ENCODE data around the gene LIN7C.

- TF ChIP-seq POLR2A (IDR thresholded peaks at IDR 0.05) = no peak
- TF ChIP-seq, protein P1, sequence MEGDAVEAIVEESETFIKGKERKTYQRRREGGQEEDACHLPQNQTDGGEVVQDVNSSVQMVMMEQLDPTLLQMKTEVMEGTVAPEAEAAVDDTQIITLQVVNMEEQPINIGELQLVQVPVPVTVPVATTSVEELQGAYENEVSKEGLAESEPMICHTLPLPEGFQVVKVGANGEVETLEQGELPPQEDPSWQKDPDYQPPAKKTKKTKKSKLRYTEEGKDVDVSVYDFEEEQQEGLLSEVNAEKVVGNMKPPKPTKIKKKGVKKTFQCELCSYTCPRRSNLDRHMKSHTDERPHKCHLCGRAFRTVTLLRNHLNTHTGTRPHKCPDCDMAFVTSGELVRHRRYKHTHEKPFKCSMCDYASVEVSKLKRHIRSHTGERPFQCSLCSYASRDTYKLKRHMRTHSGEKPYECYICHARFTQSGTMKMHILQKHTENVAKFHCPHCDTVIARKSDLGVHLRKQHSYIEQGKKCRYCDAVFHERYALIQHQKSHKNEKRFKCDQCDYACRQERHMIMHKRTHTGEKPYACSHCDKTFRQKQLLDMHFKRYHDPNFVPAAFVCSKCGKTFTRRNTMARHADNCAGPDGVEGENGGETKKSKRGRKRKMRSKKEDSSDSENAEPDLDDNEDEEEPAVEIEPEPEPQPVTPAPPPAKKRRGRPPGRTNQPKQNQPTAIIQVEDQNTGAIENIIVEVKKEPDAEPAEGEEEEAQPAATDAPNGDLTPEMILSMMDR (IDR thresholded peaks at IDR 0.05) = no peak
Observed at GRCh38 chr11:27458182-27458581, 48.4 kb downstream of the LIN7C start.
